Panc1 (cell line): ENCODE results near the gene RPS6KA1.

ENCODE experiments used
- SIN3A ChIP-seq: IDR thresholded peaks from 2 replicates; pipeline ENCODE4 v1.6.1; 2012; ENCODE audit warnings: low read depth, mild to moderate bottlenecking, low read length, moderate library complexity, borderline replicate concordance; ENCODE audit not compliant: insufficient read depth
- TF ChIP-seq, protein P1 (sequence below): fragments of 450-650 bp; IDR thresholded peaks from 2 replicates; pipeline ENCODE4 v1.5.1; 2017; ENCODE audit warnings: mild to moderate bottlenecking

DNA sequence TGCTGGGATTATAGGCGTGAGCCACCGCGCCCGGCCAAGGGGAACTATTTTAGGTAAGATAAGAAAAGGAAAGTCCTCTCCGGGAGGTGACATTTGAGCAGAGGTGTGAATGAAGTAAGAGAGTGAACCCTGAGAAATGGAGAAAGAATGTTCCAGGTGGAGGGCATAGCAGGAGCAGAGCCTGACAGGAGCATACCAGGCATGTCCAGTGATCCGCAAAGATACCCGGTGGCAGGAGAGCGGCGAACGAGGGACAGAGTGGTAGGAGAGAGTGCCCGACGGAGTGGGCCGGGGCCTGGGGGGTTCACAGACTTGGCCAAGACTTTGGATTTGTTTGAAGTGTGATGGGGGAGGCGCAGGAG is 7.9 kb upstream of the RPS6KA1 start:
- TF ChIP-seq, protein P1, sequence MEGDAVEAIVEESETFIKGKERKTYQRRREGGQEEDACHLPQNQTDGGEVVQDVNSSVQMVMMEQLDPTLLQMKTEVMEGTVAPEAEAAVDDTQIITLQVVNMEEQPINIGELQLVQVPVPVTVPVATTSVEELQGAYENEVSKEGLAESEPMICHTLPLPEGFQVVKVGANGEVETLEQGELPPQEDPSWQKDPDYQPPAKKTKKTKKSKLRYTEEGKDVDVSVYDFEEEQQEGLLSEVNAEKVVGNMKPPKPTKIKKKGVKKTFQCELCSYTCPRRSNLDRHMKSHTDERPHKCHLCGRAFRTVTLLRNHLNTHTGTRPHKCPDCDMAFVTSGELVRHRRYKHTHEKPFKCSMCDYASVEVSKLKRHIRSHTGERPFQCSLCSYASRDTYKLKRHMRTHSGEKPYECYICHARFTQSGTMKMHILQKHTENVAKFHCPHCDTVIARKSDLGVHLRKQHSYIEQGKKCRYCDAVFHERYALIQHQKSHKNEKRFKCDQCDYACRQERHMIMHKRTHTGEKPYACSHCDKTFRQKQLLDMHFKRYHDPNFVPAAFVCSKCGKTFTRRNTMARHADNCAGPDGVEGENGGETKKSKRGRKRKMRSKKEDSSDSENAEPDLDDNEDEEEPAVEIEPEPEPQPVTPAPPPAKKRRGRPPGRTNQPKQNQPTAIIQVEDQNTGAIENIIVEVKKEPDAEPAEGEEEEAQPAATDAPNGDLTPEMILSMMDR: no peak
- TF ChIP-seq SIN3A: no peak
